GM20000 (cell line): ENCODE measurements around the gene CCDC88C.

Experiments
- DNase-seq: peaks from one replicate; pipeline ENCODE4 v3.0.0; 2012; ENCODE audit warnings: low spot score
- CTCF ChIP-seq: IDR thresholded peaks from 2 replicates; pipeline ENCODE4 v1.5.1; 2012; ENCODE audit warnings: mild to moderate bottlenecking, control low read depth; ENCODE audit errors: extremely low read depth, missing control alignments

Gene CCDC88C

GRCh38 chr14:91395466-91395865 lies 22.2 kb downstream of the CCDC88C start:
- TF ChIP-seq CTCF: no peak
- no peak for DNase-seq

- TF ChIP-seq CTCF: no peak
- no peak for DNase-seq
These were observed 23.2 kb downstream of the CCDC88C start for GRCh38 chr14:91394105-91395081.

GRCh38 chr14:91392623-91393303 lies 24.9 kb downstream of the CCDC88C start:
- no peak for TF ChIP-seq CTCF
- no peak for DNase-seq

- DNase-seq: no peak
- no peak for TF ChIP-seq CTCF
These were observed 27.3 kb downstream of the CCDC88C start for GRCh38 chr14:91390165-91390778.

- no peak for TF ChIP-seq CTCF
- DNase-seq: no peak
These were observed 28.5 kb downstream of the CCDC88C start for GRCh38 chr14:91389150-91389549.

GRCh38 chr14:91388551-91388975 lies 29.1 kb downstream of the CCDC88C start:
- no peak for TF ChIP-seq CTCF
- DNase-seq: no peak
